Activated B cell treated with CpG ODN at 0.5 μM for 24 hours (primary cell): ENCODE measurements around the gene FAM187B. TPM values are rescaled to one million over a fixed set of nuclear protein-coding genes. Genes with fewer than 3 reads are reported as not detected.

Source experiments
- ATAC-seq: fragments of 200-7000 bp; cut with Tn5 transposase; one replicate; pipeline ENCODE4 v1.10.0; 2021; ENCODE audit warnings: low read depth, mild to moderate bottlenecking, moderate library complexity
- CTCF ChIA-PET: fragments of 350-600 bp; sonication (Branson Sonifier 250); formaldehyde crosslinking; loops from one replicate; lab custom pipeline; 2021; ENCODE audit warnings: antibody characterized with exemption; lab: Charles Lee
- POLR2A ChIA-PET: fragments of 350-600 bp; sonication (Branson Sonifier 250); formaldehyde crosslinking; loops from one replicate; lab custom pipeline; 2021; ENCODE audit warnings: antibody characterized with exemption; lab: Charles Lee
- DNase-seq: peaks from one replicate; pipeline ENCODE4 v3.0.0; 2022
- H3K27ac Mint-ChIP-seq: one replicate; pipeline ENCODE4 v1.8.0; 2020; ENCODE audit warnings: mixed read lengths
- H3K27me3 Mint-ChIP-seq: one replicate; pipeline ENCODE4 v1.8.0; 2021; ENCODE audit warnings: mixed read lengths
- H3K36me3 Mint-ChIP-seq: one replicate; pipeline ENCODE4 v1.8.0; 2021; ENCODE audit warnings: low read depth, mixed read lengths
- H3K4me1 Mint-ChIP-seq: one replicate; pipeline ENCODE4 v1.8.0; 2021; ENCODE audit warnings: mixed read lengths
- H3K4me3 Mint-ChIP-seq: one replicate; pipeline ENCODE4 v1.8.0; 2020; ENCODE audit warnings: mild to moderate bottlenecking, mixed read lengths
- H3K9me3 Mint-ChIP-seq: one replicate; pipeline ENCODE4 v1.8.0; 2020; ENCODE audit warnings: mixed read lengths
- CTCF ChIP-seq: fragments of 200-600 bp; IDR thresholded peaks from one replicate; pipeline ENCODE4 v1.8.0; 2022; ENCODE audit warnings: antibody characterized with exemption, mild to moderate bottlenecking
- intact Hi-C: fragments of 100-400 bp; cut with micrococcal nuclease; formaldehyde crosslinking; loops from one replicate; pipeline ENCODE4 v1.15.1; 2024
- total RNA-seq: library from RNA; stranded (reverse); gene quantifications from 2 replicates; pipeline ENCODE4 v1.2.3, GENCODE V29; 2022

FAM187B gene
- total RNA-seq, 1 donor from 2014 or later = not detected

DNA sequence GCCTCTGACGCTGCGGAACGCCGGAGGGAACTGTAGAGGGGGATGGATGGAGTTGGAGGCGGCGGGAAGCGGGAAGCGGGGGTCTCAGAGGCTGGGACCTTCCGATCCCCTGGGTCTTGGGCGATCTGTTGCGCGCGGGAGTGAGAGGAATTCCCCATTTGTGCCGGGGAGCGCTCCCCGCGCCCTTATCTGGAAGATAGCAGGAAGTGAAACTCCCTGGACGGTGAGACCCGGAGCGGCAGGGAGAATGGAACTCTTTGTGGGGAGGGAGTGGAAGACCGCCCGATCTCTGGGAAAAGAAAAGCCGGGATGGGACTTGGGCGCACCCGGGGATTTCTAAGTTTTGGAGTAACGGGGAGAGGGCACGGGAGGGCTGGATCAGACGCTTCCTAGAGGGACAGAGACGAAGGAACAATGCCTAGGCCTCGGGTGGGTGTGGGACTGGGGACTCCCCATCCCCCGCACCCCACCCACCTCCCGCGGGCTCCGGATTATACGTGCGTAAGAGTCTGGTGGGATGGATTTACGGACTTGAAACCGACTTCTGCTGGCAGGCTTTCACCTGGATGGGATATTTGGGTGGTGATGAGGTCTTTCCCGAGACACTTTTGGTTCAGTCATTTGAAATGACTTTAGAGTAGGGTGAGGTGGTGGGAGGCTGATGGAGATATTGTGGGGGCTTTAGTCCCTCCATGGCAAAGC, 20.8 kb upstream of the FAM187B start:
- ChIA-PET CTCF (no interaction called here), POLR2A (interaction anchor here (1.2 to 1.9 kb wide), 2 partner anchors 16 to 98 kb away, joined by 4 to 11 read pairs; partner anchors contain the start of gene FFAR1)
- H3K27ac Mint-ChIP-seq = peak overlapping the region; percentile 93
- peaks cover 31% of the 10 kb centered on the region for H3K4me1 Mint-ChIP-seq
- ATAC-seq (peak; percentile 10), DNase-seq (peak; percentile 35)
- peaks cover 21% of the 10 kb centered on the region for H3K36me3 Mint-ChIP-seq
- no peak for TF ChIP-seq CTCF
- peaks cover 2% of the 10 kb centered on the region for H3K27me3 Mint-ChIP-seq
- no peaks in the 10 kb centered on the region for H3K9me3 Mint-ChIP-seq
- intact Hi-C loops = no loop called here
- H3K4me3 Mint-ChIP-seq = peak overlapping the region; percentile 91

- ChIA-PET CTCF (no interaction called here), POLR2A (interaction anchor here (1.5 kb wide), 1 partner anchor 41 kb away, joined by 7 read pairs; no protein-coding TSS in a partner anchor)
- Mint-ChIP-seq H3K9me3 (no peaks in the 10 kb centered on the region), H3K36me3 (peaks cover 21% of the 10 kb centered on the region), H3K27ac (peak within 1 kb of the TSS; percentile 93), H3K27me3 (peaks cover 2% of the 10 kb centered on the region), H3K4me3 (peak within 1 kb of the TSS; percentile 91), H3K4me1 (peaks cover 31% of the 10 kb centered on the region)
- TF ChIP-seq CTCF = no peak
- ATAC-seq = peak; percentile 86
- intact Hi-C loops = loop anchor here (1.0 kb wide), 4 partner anchors 21 to 94 kb away; partner anchors contain the start of gene FXYD5
- peak; percentile 69 for DNase-seq
Measured at GRCh38 chr19:35248310-35249145, 20.0 kb upstream of the FAM187B start, which contains the start of gene LSR. TSS of gene LSR (plus strand) at chr19:35249002. CDS start at chr19:35249023, 21 bp downstream.

GRCh38 chr19:35247526-35248309, 19.2 kb upstream of the FAM187B start:
- DNase-seq = peak; percentile 59
- peak overlapping the region; percentile 91 for H3K4me3 Mint-ChIP-seq
- peak overlapping the region; percentile 93 for H3K27ac Mint-ChIP-seq
- ChIA-PET CTCF (interaction anchor here (0.8 kb wide), 1 partner anchor 222 kb away, joined by 3 read pairs; no protein-coding TSS in a partner anchor), POLR2A (interaction anchor here (0.5 to 1.5 kb wide), 3 partner anchors 41 to 94 kb away, joined by 3 to 7 read pairs (median 4); no protein-coding TSS in a partner anchor)
- intact Hi-C loops = loop anchor here (1.0 kb wide), 5 partner anchors 22 to 248 kb away; partner anchors contain the start of gene FXYD5
- peaks cover 31% of the 10 kb centered on the region for H3K4me1 Mint-ChIP-seq
- no peak for TF ChIP-seq CTCF
- no peaks in the 10 kb centered on the region for H3K9me3 Mint-ChIP-seq
- H3K27me3 Mint-ChIP-seq = peaks cover 2% of the 10 kb centered on the region
- peak; percentile 52 for ATAC-seq
- H3K36me3 Mint-ChIP-seq = peaks cover 17% of the 10 kb centered on the region

GRCh38 chr19:35246466-35247092, 18.0 kb upstream of the FAM187B start:
- no peak for TF ChIP-seq CTCF
- intact Hi-C loops = loop anchor here (1.0 kb wide), 1 partner anchor 249 kb away; no protein-coding TSS in a partner anchor
- DNase-seq = no peak
- ChIA-PET CTCF (no interaction called here), POLR2A (interaction anchor here (1.0 kb wide), 1 partner anchor 93 kb away, joined by 4 read pairs; no protein-coding TSS in a partner anchor)
- no peak for ATAC-seq
- no peak overlapping the region for H3K4me3 Mint-ChIP-seq
- H3K27ac Mint-ChIP-seq = no peak overlapping the region
- H3K27me3 Mint-ChIP-seq = peaks cover 2% of the 10 kb centered on the region
- H3K36me3 Mint-ChIP-seq = peaks cover 13% of the 10 kb centered on the region
- H3K4me1 Mint-ChIP-seq = peaks cover 31% of the 10 kb centered on the region
- H3K9me3 Mint-ChIP-seq = no peaks in the 10 kb centered on the region
